Forelimb muscle (tissue), 1 donor: Measurements from ENCODE around the gene BRAP. TPM values are rescaled to one million over a fixed set of nuclear protein-coding genes. Genes with fewer than 3 reads are reported as not detected.
"Not testable (repeated sequence)": the region's sequence is repeated elsewhere in the genome, so short reads cannot be mapped to it uniquely, and the experiment has no call there.

Experiments
- DNase-seq: peaks from one replicate; pipeline ENCODE4 v3.0.0-alpha.2; 2013; ENCODE audit warnings: low read depth
- polyA plus RNA-seq: library from polyadenylated mRNA; unstranded; fragments of 120-200 nt; gene quantifications from one replicate; pipeline ENCODE4 v1.2.1, GENCODE V29; 2013; ENCODE audit not compliant: insufficient read length

BRAP gene
- polyA plus RNA-seq, 1 donor, result 12.2 TPM

DNA sequence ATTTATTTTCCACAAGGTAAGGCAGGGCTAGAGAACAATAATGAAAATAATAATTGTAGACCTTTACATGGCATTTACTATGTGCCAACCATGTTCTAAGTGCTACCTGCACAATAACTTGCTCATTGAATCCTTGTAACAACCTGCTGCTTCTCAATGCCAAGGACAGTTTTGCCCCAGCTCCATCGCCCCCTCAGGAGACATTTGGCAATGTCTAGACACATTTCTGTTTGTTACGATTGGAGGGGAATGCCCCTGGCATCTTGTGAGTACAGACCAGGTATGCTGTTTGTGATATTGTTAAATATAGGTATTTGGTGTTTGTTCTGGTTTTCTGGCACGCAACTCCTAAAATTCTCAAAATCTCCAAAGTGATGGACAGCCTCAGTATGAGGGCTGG, 78.5 kb downstream of the BRAP start:
- no peak for DNase-seq

DNA sequence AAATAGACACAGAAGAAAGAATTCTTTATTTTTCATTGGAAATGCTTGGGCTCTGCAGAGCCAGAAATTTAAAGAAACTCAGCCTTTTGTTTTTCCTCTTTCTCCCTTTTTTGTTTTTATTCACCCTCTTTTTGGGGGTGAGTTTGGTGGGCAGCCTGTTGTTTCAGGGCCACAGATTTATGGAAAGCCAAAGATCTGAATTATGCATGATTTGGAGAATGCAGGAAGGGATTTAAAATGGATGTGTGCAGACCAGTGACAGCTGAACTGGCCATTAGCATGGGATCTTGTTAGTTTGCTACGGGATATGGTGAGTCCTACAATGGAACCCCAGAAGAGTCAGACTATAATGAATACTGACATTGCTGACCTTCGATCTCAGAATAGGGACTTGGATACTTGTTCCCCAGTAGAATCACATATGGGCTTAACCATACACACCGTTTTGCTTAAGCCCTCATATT, 79.0 kb downstream of the BRAP start:
- DNase-seq, result no peak

DNA sequence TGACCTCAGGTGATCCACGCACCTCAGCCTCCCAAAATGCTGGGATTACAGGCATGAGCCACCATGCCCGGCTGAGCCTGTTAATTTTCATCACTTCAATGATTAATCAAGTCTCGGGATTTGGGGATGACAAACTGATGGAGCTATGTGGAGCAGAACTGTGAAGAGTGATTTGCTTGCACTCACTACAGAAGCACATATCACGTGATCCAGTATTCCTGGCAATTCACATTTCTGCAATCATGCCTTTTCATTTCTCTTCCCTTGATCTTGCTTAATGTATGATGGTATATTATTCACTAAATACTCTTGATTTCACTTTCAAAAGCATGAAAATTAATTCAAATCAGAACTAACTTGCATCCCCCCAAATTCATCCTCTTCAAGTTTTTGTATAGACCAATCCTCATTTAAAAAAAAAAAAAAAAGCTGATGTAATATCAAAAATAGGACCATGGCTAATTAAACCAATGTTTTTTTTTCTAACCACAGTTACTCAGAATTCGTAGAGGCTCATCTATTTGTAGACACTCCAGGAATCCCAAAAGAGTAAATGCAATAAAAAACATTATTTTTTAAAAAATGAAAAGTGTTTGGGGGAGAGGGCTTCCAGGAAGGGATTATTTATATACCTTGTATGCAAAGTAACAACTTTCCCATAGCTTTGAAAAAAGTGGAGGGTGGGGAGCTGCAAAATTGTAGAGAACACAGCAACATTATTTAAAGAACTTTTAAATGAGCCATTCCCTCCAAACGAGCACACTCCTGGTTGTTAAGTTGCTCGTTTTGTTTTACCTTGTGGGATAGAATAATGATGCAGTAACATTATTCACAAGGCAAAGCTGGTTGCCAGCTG, 79.6 kb downstream of the BRAP start:
- DNase-seq, result no peak

DNA sequence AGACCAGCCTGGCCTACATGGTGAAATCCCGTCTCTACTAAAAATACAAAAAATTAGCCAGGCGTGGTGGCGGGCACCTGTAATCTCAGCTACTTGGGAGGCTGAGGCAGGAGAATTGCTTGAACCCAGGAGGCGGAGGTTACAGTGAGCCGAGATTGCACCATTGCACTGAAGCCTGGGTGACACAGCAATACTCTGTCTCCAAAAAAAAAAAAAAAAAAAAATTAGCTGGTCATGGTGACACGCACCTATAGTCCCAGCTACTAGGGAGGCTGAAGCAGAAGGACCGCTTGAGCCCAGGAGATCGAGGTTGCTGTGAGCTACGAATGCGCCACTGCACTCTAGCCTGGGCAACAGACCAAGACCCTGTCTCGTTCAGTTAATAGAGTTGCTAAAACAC, 82.9 kb downstream of the BRAP start:
- not testable (repeated sequence) for DNase-seq

DNA sequence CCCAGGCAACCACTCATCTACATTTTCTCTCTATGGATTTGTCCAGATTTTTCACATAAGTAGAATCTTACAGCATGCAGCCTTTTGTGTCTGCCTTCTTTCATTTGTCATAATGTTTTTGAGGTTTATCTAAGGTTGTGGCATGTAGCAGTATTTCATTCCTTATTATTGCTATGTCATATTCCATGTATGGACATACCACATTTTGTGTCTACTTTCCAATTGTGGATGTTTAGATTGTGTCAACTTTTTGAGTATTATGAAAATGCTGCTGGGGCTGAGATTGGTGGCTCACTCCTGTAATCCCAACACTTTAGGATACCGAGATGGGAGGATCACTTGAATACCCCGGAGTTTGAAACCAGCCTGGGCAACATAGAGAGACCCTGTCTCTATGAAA, 83.4 kb downstream of the BRAP start:
- DNase-seq, result no peak

DNA sequence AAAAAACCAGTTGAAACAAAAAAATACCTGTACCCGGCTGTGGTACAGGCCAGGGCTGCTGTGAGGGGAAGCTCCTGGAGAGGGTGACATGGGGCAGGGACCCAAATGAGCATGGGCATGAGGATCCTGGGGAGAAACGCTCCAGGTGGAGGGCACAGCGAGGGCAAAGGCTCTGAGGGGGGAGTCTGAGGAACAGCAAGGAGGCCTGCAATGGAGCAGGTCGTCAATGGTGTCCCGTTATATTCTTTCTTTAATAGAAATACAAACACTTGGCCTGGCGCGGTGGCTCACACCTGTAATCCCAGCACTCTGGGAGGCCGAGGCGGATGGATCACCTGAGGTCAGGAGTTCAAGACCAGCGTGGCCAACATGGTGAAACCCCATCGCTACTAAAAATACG, 84.8 kb downstream of the BRAP start:
- not testable (repeated sequence) for DNase-seq

DNA sequence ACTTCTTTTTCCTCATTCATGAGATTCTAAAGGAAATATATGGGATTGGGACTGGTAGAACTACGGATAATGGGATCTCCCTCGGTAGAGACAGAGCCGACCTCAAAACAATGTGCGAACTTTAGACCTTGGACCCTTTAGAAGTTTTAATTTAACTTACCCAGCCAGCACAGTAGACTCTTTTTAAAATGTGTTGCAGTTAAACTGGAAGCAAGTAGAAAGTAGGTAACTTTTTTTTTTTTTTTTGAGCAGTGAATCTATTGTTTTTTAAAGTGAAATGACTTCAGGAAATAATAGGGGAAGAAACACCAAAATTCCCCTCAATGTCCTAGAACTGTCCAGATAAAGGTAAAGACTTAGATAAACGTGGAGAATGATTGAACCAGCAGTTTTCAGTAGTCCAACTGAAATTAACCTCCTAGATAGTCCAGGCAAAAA, 85.5 kb downstream of the BRAP start:
- no peak for DNase-seq

DNA sequence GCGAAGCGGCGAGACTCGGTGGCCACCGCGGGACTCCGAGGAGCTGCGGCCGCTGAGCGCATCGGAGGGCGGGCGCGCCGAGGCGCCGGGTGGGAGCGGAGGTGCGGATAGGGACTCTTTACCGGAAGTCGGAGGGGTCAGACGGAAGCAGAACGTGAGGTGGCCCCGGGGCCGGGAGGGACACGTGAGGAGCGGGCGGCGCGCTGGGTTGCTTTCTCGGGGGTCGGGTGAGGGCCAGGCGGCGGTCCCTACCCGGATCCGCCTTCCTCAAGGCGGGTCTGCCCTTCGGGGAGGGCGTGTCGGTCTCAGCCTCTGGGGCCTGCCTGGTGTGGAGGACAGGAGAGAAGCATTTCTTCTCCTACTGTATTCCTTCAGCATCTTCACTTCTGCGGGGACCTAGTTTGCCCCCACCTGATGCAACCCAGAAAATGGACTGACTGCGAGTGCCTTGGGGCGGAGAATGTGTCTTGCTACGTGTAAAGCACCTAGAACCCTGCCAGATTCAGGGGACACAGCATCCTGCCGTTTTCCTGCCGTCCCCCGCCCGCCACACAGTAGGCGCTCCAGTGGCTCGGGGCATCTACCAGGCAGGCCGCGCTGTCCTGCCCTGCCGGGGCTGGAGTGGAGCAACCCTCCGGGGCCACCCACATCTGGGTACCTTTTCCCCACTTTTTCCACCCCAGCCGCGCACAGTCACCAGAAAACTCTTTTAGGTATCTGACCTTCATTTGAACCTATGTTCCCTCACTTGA, 86.1 kb downstream of the BRAP start:
- DNase-seq, result peak; percentile 60

DNA sequence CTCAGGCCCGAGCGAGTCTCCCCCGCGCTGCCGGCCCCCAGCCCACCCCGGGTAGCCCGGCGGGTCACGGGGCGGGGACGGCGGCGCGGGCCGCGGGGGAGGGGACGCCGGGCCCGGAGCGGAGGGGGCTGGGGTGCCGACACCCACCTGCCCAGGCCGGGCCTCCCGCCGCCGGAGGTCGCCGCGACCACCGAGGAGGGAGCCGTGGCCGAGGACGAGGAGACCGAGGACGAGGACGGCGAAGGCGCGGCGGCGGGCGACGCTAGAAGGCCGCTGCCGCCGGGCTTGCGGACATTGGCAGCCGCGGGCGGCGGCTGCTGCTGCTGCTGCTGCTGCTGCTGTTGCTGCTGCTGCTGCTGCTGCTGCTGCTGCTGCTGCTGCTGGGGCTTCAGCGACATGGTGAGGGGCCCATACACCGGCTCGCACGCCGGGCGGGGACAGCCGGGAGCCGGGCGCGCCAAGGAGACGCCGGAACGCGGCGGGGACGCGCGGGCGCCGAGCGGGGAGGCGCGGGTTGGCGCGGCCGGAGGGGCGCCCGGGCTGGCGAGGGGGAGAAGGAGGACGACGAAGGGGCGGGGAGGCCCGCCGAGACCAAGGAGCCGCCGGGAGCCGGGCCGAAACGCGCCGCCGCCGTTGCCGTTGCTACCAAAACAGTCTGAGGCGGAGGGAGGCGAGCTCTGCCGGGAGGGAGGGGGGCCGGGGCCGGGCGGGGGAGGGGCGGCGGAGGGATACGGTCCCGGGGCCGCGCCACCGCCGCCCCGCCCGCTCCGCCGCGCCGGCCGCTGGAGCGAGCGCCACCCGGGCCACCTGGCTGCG, 86.9 kb downstream of the BRAP start, which contains the start of gene ATXN2:
ATXN2 (minus strand) TSS at position 679 of the 816 bp plus-strand sequence; CDS start at position 398, 281 bp downstream.
- no peak for DNase-seq

DNA sequence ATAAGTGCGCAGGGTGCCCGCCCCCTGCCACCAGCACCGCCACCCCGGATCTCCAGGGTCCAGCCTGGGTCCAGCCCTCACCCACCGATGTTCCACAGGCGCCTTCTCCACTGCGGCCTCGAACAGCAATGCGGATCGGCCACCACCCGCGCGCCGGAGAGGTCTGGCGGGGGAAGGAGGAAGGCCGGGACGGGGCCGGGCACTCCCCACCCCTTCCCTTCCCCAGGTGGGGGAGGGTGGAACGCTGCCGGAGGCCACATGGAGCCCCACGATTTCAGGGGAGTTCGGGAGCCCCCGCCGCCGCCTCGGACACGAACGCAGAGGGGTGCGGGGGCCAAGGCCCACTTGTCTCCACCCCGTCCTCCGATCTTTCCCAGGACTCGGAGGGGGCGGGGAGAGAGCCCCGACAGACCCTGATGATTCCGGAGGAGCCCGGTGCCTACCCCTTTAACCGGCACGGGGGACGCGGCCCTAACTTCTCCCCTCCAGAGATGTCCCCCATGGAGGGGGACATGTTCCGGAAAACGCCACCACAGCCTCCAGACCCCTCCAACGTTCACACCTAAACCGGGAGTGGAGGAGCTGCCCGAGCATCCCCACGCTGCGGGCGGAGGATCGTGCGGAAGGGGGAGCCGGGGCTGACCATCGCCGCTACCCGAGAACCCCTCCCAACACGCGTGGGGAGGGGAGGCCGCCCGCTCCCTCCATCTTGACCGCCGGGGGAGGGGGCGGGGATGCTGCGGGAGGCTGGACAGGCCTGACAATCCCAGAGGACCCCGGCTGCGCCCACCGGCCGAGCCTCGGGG, 87.7 kb downstream of the BRAP start:
- DNase-seq, result no peak

DNA sequence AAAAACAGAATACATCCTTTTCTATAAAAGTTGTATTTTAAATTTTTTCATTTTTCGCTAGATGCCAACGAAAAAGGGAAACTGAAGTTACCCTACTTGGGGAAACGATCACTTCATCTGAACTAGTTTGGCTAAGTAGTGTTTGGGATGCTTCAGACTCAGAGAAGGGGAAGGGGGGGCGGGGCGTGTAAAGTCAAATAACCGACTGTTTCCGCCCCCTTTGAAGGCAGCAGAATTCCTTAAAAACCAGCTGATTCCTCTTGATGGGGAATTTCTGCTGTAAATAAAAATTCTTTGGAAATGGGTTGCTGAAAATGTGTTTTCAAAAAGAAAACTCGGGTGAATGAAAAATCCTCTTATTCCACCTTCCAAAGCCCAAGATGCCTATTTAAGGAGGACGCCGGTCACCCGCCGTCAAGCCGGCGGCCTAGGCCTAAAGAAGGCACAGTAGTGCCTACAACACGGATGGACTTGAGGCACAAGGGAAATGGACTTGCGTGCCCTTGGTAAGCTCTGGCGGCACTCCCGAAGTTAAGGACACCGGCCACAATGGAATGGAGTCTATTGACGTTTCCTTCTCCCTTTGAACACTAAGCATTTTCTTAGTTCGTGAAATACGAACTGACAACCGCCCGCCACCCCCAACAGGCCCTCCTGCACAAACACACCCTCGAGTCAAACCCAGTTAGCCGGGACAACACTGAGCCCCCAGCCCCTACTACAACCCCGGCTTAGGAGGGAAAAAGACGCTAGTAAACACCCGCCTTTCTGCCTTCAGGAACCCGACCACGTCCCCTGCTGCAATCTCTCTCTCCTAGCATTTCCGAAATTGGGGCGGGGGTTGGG, 88.5 kb downstream of the BRAP start:
- no peak for DNase-seq

DNA sequence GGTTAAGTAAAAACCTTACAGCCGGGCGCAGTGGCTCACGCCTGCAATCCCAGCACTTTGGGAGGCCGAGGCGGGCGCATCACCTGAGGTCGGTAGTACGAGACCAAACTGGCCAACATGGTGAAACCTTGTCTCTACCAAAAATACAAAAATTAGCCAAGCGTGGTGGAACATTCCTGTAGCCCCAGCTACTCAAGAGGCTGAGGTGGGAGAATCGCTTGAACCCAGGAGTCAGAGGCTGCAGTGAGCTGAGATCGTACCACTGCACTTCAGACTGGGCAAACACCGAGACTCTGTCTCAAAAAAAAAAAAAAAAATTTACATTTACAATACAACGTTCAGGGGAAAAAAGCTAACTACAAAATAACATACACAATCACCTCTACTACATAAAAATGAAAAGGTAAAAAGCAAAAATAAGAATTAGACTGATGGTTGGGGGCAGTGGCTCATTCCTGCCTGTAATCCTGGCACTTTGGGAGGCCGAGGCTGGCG, 90.4 kb downstream of the BRAP start:
- DNase-seq, result not testable (repeated sequence)

Other genes with a start within 250 kb of the BRAP start
- gene ATXN2, start 86.6 kb downstream of the BRAP start, polyA plus RNA-seq, result 50.2 TPM
- 17.7 TPM for gene ACAD10, start 97 bp upstream of the BRAP start, polyA plus RNA-seq
- 25.8 TPM for gene ALDH2, start 81.0 kb upstream of the BRAP start, polyA plus RNA-seq
- 32.1 TPM for gene MAPKAPK5, start 156.3 kb upstream of the BRAP start, polyA plus RNA-seq